HEK293 (cell line): ENCODE measurements around the gene ZBTB8A.

Experiments used
- CTCF ChIA-PET: fragments of 350-600 bp; formaldehyde crosslinking; extraction: SDS; loops from one replicate; lab custom pipeline; 2021; ENCODE audit warnings: antibody characterized with exemption; lab: Yijun Ruan, JAX
- POLR2A ChIA-PET: fragments of 300-600 bp; formaldehyde crosslinking; extraction: SDS; loops from one replicate; lab custom pipeline; 2020; ENCODE audit warnings: antibody characterized with exemption, inconsistent platforms; lab: Yijun Ruan, JAX
- H3K27ac ChIP-seq: fragments of 200-500 bp; sonication (Bioruptor generic); 2 replicates; pipeline ENCODE4 v1.5.1; 2014; ENCODE audit warnings: low read depth, low read length, control low read depth, inconsistent platforms; ENCODE audit errors: extremely low read depth
- H3K36me3 ChIP-seq, 2 experiments: fragments of 200-500 bp in 1 of 2; sonication (Bioruptor generic) in 1 of 2; 1 replicate in 1 of 2; 2 replicates in 1 of 2; pipeline ENCODE4 v1.5.1; 2014 to 2017; ENCODE audit warnings: inconsistent platforms in 2 of 2, low read length in 2 of 2; ENCODE audit not compliant: control insufficient read depth in 2 of 2, insufficient read depth in 1 of 2
- H3K4me1 ChIP-seq: fragments of 200-500 bp; sonication (Bioruptor generic); 2 replicates; pipeline ENCODE4 v1.5.1; 2014; ENCODE audit warnings: mild to moderate bottlenecking, low read length, inconsistent platforms; ENCODE audit not compliant: control insufficient read depth, insufficient read depth
- H3K4me3 ChIP-seq: 2 replicates; pipeline ENCODE4 v1.5.1; 2011; ENCODE audit warnings: low read depth, mild to moderate bottlenecking, control low read depth, low read length, moderate library complexity
- H3K9me3 ChIP-seq: fragments of 200-500 bp; sonication (Bioruptor generic); 2 replicates; pipeline ENCODE4 v1.5.1; 2014; ENCODE audit warnings: low read depth, low read length, inconsistent platforms; ENCODE audit not compliant: control insufficient read depth, insufficient read depth
- KLF10 ChIP-seq: fragments of 450-650 bp; IDR thresholded peaks from 2 replicates; pipeline ENCODE4 v1.5.1; 2018; ENCODE audit warnings: missing biosample characterization, mild to moderate bottlenecking, missing genetic modification characterization
- PRDM2 ChIP-seq: fragments of 450-650 bp; formaldehyde crosslinking; IDR thresholded peaks from 2 replicates; pipeline ENCODE4 v1.5.1; 2016; ENCODE audit warnings: missing biosample characterization, missing genetic modification characterization, borderline replicate concordance
- PRDM6 ChIP-seq: fragments of 450-650 bp; formaldehyde crosslinking; IDR thresholded peaks from 2 replicates; pipeline ENCODE4 v1.5.1; 2017; ENCODE audit warnings: missing biosample characterization, missing genetic modification characterization
- RBAK ChIP-seq: fragments of 450-650 bp; formaldehyde crosslinking; IDR thresholded peaks from 2 replicates; pipeline ENCODE4 v1.5.1; 2016; ENCODE audit warnings: missing biosample characterization, missing genetic modification characterization
- SP3 ChIP-seq: fragments of 450-650 bp; formaldehyde crosslinking; IDR thresholded peaks from 2 replicates; pipeline ENCODE4 v1.5.1; 2016; ENCODE audit warnings: missing biosample characterization, missing genetic modification characterization
- TCF7L2 ChIP-seq: IDR thresholded peaks from 2 replicates; pipeline ENCODE4 v1.6.1; 2011; ENCODE audit warnings: low read depth, mild to moderate bottlenecking, inconsistent platforms, low read length, moderate library complexity, borderline replicate concordance
- ZNF175 ChIP-seq: fragments of 450-650 bp; formaldehyde crosslinking; IDR thresholded peaks from 2 replicates; pipeline ENCODE4 v1.5.1; 2016; ENCODE audit warnings: missing biosample characterization, missing genetic modification characterization
- ZNF248 ChIP-seq: fragments of 450-650 bp; formaldehyde crosslinking; IDR thresholded peaks from 2 replicates; pipeline ENCODE4 v1.5.1; 2017; ENCODE audit warnings: missing biosample characterization, missing genetic modification characterization
- ZNF366 ChIP-seq: fragments of 450-650 bp; formaldehyde crosslinking; conservative IDR thresholded peaks from 2 replicates; pipeline ENCODE4 v1.5.1; 2016; ENCODE audit warnings: missing biosample characterization, missing genetic modification characterization
- ZNF391 ChIP-seq: fragments of 450-650 bp; formaldehyde crosslinking; IDR thresholded peaks from 2 replicates; pipeline ENCODE4 v1.5.1; 2016; ENCODE audit warnings: low read depth, missing biosample characterization, missing genetic modification characterization, borderline replicate concordance
- ZNF404 ChIP-seq: fragments of 450-650 bp; formaldehyde crosslinking; IDR thresholded peaks from 2 replicates; pipeline ENCODE4 v1.5.1; 2017; ENCODE audit warnings: missing biosample characterization, missing genetic modification characterization
- ZNF449 ChIP-seq: fragments of 450-650 bp; formaldehyde crosslinking; IDR thresholded peaks from 2 replicates; pipeline ENCODE4 v1.5.1; 2017; ENCODE audit warnings: missing biosample characterization, mild to moderate bottlenecking, missing genetic modification characterization, moderate library complexity
- ZNF501 ChIP-seq: fragments of 450-650 bp; formaldehyde crosslinking; IDR thresholded peaks from 2 replicates; pipeline ENCODE4 v1.5.1; 2016; ENCODE audit warnings: missing biosample characterization, missing genetic modification characterization
- ZNF560 ChIP-seq: fragments of 450-650 bp; formaldehyde crosslinking; IDR thresholded peaks from 2 replicates; pipeline ENCODE4 v1.5.1; 2017; ENCODE audit warnings: missing biosample characterization, missing genetic modification characterization, borderline replicate concordance
- ZNF571 ChIP-seq: fragments of 450-650 bp; formaldehyde crosslinking; IDR thresholded peaks from 2 replicates; pipeline ENCODE4 v1.5.0; 2017; ENCODE audit warnings: missing biosample characterization, missing genetic modification characterization
- ZNF623 ChIP-seq: fragments of 450-650 bp; formaldehyde crosslinking; IDR thresholded peaks from 2 replicates; pipeline ENCODE4 v1.5.1; 2016; ENCODE audit warnings: missing biosample characterization, missing genetic modification characterization
- TF ChIP-seq, protein P1 (sequence below): fragments of 450-650 bp; formaldehyde crosslinking; IDR thresholded peaks from 2 replicates; pipeline ENCODE4 v1.5.1; 2016; ENCODE audit warnings: missing biosample characterization, missing genetic modification characterization
- TF ChIP-seq, protein P2 (sequence below): fragments of 450-650 bp; formaldehyde crosslinking; IDR thresholded peaks from 2 replicates; pipeline ENCODE4 v1.5.1; 2016; ENCODE audit warnings: missing biosample characterization, missing genetic modification characterization
- TF ChIP-seq, protein P3 (sequence below): fragments of 450-650 bp; IDR thresholded peaks from 2 replicates; pipeline ENCODE4 v1.5.1; 2018; ENCODE audit warnings: missing biosample characterization, missing genetic modification characterization

ZBTB8A gene

DNA sequence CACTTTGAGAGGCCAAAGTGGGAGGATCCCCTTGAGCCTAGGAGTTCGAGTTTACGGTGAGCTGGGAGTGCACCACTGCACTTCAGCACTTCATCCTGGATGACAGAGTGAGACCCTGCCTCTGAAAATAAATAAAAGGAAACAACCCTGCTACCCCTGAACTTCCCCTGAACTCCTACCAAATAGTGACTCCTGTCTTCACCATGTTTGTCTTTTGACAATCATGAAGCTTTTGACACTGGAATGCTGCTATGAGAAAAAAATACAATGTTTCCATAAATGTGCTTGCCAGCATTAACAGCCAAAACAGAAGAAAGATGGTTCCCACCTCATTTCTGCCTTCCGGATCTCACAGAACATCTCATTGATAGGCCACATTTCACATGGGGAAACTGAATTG, 10.4 kb downstream of the ZBTB8A start:
- ChIA-PET CTCF (interaction anchor here (0.5 kb wide), 1 partner anchor 323 kb away, joined by 3 read pairs; no protein-coding TSS in a partner anchor), POLR2A (no interaction called here)
- TF ChIP-seq PRDM2 (no peak), PRDM6 (no peak)
- Histone ChIP-seq H3K36me3 (peaks cover 0 to 2% of the 10 kb centered on the region in 2 experiments; a peak in 1 of 3 replicates), H3K4me1 (no peaks in the 10 kb centered on the region), H3K9me3 (no peaks in the 10 kb centered on the region), H3K4me3 (no peak overlapping the region), H3K27ac (no peak overlapping the region)

GRCh38 chr1:32554288-32554687, 15.1 kb downstream of the ZBTB8A start:
- Histone ChIP-seq H3K9me3 (no peaks in the 10 kb centered on the region), H3K36me3 (peaks cover 12 to 30% of the 10 kb centered on the region in 2 experiments; a peak in 2 of 3 replicates), H3K4me3 (no peak overlapping the region), H3K27ac (no peak overlapping the region), H3K4me1 (no peaks in the 10 kb centered on the region)
- ChIA-PET POLR2A (no interaction called here), CTCF (interaction anchor here (1.2 kb wide), 1 partner anchor 90 kb away, joined by 3 read pairs; no protein-coding TSS in a partner anchor)
- 0 out of 2 replicates have a peak, but pooled peaks have one; percentile 17 for TF ChIP-seq ZNF366 (tag by site-specific recombination)
- peak; percentile 92 for TF ChIP-seq ZNF560 (tag by site-specific recombination)
- TF ChIP-seq ZNF404 (tag by site-specific recombination) = peak; percentile 79; the same call in 1 of the 2 replicates
- no peak for TF ChIP-seq ZNF449 (tag by site-specific recombination)
- TF ChIP-seq TCF7L2 = no peak
- TF ChIP-seq, protein P1, sequence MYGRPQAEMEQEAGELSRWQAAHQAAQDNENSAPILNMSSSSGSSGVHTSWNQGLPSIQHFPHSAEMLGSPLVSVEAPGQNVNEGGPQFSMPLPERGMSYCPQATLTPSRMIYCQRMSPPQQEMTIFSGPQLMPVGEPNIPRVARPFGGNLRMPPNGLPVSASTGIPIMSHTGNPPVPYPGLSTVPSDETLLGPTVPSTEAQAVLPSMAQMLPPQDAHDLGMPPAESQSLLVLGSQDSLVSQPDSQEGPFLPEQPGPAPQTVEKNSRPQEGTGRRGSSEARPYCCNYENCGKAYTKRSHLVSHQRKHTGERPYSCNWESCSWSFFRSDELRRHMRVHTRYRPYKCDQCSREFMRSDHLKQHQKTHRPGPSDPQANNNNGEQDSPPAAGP (tag by site-specific recombination) = no peak
- TF ChIP-seq RBAK (tag by site-specific recombination) = 0 out of 2 replicates have a peak, but pooled peaks have one; percentile 38
- peak; percentile 84 for TF ChIP-seq ZNF623 (tag by site-specific recombination)
- 0 out of 2 replicates have a peak, but pooled peaks have one; percentile 24 for TF ChIP-seq ZNF501 (tag by site-specific recombination)
- TF ChIP-seq ZNF571 = no peak
- TF ChIP-seq, protein P2, sequence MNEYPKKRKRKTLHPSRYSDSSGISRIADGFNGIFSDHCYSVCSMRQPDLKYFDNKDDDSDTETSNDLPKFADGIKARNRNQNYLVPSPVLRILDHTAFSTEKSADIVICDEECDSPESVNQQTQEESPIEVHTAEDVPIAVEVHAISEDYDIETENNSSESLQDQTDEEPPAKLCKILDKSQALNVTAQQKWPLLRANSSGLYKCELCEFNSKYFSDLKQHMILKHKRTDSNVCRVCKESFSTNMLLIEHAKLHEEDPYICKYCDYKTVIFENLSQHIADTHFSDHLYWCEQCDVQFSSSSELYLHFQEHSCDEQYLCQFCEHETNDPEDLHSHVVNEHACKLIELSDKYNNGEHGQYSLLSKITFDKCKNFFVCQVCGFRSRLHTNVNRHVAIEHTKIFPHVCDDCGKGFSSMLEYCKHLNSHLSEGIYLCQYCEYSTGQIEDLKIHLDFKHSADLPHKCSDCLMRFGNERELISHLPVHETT = peak; percentile 73; the same call in 1 of the 2 replicates
- TF ChIP-seq PRDM6 = no peak
- no peak for TF ChIP-seq ZNF248
- peak; percentile 19; the same call in 1 of the 2 replicates for TF ChIP-seq SP3 (tag by site-specific recombination)
- TF ChIP-seq, protein P3, sequence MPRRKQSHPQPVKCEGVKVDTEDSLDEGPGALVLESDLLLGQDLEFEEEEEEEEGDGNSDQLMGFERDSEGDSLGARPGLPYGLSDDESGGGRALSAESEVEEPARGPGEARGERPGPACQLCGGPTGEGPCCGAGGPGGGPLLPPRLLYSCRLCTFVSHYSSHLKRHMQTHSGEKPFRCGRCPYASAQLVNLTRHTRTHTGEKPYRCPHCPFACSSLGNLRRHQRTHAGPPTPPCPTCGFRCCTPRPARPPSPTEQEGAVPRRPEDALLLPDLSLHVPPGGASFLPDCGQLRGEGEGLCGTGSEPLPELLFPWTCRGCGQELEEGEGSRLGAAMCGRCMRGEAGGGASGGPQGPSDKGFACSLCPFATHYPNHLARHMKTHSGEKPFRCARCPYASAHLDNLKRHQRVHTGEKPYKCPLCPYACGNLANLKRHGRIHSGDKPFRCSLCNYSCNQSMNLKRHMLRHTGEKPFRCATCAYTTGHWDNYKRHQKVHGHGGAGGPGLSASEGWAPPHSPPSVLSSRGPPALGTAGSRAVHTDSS (tag by site-specific recombination) = no peak
- no peak for TF ChIP-seq ZNF391 (tag by site-specific recombination)
- no peak for TF ChIP-seq ZNF175 (tag by site-specific recombination)
- no peak for TF ChIP-seq KLF10
